Measurements from ENCODE around the gene POLG2.
A peak's percentile ranks its signal among the peaks of the same experiment; 100 is the strongest.

The POLG2 gene

DNA sequence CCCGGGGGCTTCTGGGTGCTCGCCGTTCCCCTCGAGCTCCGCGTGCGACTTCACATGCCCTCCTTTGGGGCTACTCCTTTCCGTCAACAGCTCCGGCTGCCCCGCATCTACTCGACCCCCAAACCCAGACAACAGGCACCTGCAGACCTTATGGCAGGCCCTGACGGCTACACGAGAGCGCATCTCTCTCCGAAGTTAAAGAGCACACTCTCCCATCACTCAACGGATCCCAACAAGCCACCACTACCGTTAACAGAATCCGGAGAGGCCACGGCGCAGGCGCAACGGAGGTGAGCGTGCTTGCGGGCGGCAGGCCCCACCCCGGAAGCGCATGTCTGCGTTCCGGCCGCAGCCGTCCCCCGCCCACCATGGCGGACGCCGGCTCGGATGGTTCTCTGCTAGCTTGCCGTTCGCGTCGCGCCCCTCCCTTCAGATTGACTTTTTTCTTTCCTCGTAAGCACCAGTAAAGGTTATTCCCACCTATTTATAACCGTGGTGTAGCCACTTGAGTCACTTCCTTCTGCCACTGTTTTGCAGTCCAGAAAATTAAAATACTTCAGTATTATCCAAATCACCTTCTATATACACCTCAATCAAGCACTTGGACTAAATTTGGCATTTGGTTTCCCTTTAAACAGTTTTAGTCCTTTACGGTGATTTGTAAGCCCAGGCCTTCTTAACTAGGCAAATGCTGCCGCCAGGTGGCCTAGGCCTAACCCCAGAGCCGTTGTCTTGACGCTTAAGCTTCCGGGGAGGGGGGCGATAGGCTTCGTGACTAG lies at the start of gene POLG2:
Gene POLG2, minus strand, starts transcription at position 269 of the 779 bp plus-strand sequence. Its CDS starts 86 bp downstream, at position 183.
- TF ChIP-seq, protein P1, sequence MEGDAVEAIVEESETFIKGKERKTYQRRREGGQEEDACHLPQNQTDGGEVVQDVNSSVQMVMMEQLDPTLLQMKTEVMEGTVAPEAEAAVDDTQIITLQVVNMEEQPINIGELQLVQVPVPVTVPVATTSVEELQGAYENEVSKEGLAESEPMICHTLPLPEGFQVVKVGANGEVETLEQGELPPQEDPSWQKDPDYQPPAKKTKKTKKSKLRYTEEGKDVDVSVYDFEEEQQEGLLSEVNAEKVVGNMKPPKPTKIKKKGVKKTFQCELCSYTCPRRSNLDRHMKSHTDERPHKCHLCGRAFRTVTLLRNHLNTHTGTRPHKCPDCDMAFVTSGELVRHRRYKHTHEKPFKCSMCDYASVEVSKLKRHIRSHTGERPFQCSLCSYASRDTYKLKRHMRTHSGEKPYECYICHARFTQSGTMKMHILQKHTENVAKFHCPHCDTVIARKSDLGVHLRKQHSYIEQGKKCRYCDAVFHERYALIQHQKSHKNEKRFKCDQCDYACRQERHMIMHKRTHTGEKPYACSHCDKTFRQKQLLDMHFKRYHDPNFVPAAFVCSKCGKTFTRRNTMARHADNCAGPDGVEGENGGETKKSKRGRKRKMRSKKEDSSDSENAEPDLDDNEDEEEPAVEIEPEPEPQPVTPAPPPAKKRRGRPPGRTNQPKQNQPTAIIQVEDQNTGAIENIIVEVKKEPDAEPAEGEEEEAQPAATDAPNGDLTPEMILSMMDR (IDR thresholded peaks at IDR 0.05; ENCODE audit: low read depth, low read length, missing control alignments), result peak; percentile 55
- DNase-seq (ENCODE audit: low read depth), result peak; percentile 87
- H3K4me3 ChIP-seq (ENCODE audit: low read depth, low read length), result peak within 1 kb of the TSS; percentile 81

DNA sequence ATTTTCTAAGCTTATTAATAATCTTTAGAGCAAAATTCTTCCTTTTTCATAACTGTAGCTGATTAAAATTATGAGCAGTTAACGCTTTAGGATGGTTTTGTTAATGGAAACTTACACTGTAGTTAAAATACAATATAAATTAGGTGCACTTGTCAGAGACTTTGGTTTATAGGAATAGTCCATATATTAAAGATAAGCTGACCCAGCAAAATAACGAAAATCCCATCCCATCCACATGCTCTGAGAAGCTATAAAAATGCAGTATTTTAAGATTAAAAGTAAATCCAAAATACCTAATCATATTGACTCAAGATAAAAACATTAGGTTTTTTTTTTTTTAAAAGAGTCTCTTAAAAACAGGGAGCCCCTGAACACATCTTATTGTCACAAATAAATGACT lies 47.9 kb upstream of the POLG2 start:
- H3K4me3 ChIP-seq (ENCODE audit: low read depth, low read length), result no peak overlapping the region
- TF ChIP-seq, protein P1 (IDR thresholded peaks at IDR 0.05; ENCODE audit: low read depth, low read length, missing control alignments), result no peak
- no peak for DNase-seq (ENCODE audit: low read depth)

DNA sequence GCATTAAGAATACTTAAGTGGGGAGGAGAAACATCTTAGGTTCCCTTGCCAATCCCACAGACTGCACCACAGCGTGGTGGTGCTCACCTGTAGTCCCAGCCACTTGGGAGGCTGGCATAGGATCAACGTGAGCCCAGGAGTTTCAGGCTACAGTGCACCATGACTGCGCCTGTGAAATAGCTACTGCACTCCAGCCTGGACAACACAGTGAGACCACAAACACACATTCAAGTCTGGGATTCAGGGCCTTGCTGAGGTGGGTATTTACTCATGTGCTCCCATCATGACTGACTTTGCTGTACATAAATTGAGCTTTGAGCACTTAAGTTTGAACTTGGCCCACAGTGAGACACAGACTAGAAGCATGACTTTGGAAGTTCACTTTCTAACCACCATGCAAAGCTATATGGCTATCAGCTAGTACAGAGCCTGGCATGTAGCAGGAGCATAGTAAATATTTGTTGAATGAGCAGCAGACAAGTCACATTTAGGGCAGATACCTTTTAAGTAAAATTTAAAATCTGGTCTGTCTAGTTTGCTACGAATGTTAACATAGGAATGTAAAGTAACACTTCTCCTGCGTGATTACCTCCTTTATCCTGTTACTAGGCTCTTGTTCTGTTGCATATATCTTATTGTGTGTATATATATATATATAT lies 43.4 kb upstream of the POLG2 start:
- TF ChIP-seq, protein P1 (IDR thresholded peaks at IDR 0.05; ENCODE audit: low read depth, low read length, missing control alignments), result no peak
- no peak for DNase-seq (ENCODE audit: low read depth)

DNA sequence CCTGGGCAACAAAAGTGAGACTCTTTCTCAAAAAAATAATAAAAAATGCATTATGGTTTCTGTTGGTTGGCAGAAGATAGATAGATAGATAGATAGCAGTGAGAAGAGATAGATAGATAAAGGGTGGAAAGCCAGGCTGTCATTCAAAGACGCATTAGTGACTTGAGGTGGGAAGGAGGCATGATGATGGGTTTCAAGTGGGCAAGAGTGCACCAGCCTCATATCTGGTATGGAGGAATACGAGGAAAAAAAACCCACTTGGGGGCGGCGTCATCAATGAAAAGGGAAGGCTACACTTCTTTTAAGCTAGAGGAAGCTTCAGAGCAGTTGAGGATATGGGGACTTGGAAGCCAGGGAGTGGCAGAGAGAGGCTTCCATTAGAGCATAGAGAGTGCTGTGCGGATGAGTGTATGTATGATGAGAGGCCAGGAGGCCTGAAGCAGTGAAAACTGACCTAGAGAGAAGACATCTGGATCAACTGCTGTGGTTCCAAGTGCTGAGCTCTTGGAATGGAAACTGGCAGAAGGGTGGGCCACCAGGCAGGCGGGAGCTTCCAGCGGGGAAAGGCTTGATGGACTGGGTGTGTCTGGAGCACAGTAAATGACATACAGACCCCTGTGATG lies 41.8 kb upstream of the POLG2 start:
- no peak for DNase-seq (ENCODE audit: low read depth)
- TF ChIP-seq, protein P1 (IDR thresholded peaks at IDR 0.05; ENCODE audit: low read depth, low read length, missing control alignments), result no peak
- no peak overlapping the region for H3K4me3 ChIP-seq (ENCODE audit: low read depth, low read length)

More for the DNA sequence above, 43.4 kb upstream of the POLG2 start:
- no peak overlapping the region for H3K4me3 ChIP-seq (ENCODE audit: low read depth, low read length)

DNA sequence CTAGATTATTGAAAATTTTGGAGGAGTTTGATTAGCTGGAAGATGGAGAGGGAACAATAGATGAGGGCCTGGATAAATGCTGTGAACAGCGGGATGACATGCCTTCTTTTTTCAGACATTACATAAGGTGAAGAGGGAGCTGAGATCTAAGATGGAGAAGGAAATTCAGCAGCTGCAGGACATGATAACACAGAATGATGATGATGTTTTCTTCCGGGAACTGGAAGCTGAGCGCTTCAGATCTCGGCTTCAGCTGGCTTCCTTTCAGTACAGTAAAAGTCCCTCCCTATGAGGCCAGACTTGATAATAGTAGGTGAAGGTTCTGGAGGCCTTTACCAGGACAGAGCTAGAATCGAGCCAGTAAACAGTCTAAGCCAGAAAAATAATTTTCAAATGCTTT lies 40.6 kb upstream of the POLG2 start:
- DNase-seq (ENCODE audit: low read depth), result no peak
- H3K4me3 ChIP-seq (ENCODE audit: low read depth, low read length), result no peak overlapping the region
- TF ChIP-seq, protein P1 (IDR thresholded peaks at IDR 0.05; ENCODE audit: low read depth, low read length, missing control alignments), result no peak

DNA sequence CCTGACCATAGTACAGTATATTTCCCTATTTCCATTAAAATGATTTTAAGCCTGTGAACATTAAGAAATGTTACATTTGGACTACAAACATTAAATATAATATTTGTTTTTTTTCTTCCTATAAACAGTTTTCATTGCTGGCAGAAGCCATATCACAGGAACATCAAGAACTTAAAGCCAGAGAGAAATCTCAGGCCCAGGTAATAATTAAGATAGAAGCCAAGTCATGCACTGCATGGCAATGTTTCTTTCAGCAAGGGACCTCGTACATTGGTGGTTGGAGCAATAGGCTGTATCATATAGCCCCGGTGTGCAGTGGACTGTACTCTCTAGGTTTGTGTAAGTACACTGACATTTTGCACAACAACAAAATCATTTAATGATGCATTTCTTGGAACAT lies 40.1 kb upstream of the POLG2 start:
- TF ChIP-seq, protein P1 (IDR thresholded peaks at IDR 0.05; ENCODE audit: low read depth, low read length, missing control alignments), result no peak
- no peak overlapping the region for H3K4me3 ChIP-seq (ENCODE audit: low read depth, low read length)
- no peak for DNase-seq (ENCODE audit: low read depth)
